Measurements from ENCODE around the gene DNER. TPM values are rescaled to one million over a fixed set of nuclear protein-coding genes. Genes with fewer than 3 reads are reported as not detected.

The DNER gene
- total RNA-seq, 4 donors from 2014 or later = 0.41 to 2.6 (median 1.2) TPM

DNA sequence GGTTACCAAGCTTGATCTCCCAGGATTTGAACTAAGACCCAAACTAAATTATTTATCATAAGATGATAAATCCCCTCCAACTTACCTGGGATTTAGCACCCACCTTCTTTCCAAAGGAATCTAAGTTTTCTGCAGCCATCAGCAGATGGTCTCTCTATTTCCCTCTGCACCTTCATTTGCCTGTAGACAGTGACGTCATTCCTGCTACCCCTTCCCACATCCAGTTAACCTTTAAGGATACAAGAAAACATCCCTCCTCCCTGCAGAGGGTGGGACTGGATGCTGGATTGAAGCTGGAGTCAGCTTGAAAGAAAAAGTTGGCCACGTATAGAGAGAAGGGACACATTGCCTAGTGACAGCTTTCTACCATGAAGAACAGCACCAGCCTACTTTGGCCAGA lies 3.7 kb upstream of the DNER start:
- H3K4me1 ChIP-seq = peaks cover 0 to 13% of the 10 kb centered on the region in 2 donors
- no peak overlapping the region for H3K4me3 ChIP-seq
- in situ Hi-C loops (cut with MboI; ENCODE audit: low sequenced_read_pairs in 4 of 4) (no loop called here), intact Hi-C loops (cut with DNase I; ENCODE audit: low total_unique reads) (no loop called here)
- H3K9me3 ChIP-seq = no peaks in the 10 kb centered on the region
- DNase-seq (no peak), ATAC-seq (no peak)
- H3K27me3 ChIP-seq = peaks cover 21 to 44% (median 28%) of the 10 kb centered on the region in 3 donors
- no peak for TF ChIP-seq POLR2A (IDR thresholded peaks at IDR 0.05)
- TF ChIP-seq, protein P1, sequence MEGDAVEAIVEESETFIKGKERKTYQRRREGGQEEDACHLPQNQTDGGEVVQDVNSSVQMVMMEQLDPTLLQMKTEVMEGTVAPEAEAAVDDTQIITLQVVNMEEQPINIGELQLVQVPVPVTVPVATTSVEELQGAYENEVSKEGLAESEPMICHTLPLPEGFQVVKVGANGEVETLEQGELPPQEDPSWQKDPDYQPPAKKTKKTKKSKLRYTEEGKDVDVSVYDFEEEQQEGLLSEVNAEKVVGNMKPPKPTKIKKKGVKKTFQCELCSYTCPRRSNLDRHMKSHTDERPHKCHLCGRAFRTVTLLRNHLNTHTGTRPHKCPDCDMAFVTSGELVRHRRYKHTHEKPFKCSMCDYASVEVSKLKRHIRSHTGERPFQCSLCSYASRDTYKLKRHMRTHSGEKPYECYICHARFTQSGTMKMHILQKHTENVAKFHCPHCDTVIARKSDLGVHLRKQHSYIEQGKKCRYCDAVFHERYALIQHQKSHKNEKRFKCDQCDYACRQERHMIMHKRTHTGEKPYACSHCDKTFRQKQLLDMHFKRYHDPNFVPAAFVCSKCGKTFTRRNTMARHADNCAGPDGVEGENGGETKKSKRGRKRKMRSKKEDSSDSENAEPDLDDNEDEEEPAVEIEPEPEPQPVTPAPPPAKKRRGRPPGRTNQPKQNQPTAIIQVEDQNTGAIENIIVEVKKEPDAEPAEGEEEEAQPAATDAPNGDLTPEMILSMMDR (IDR thresholded peaks at IDR 0.05 in 4 of 5, conservative IDR thresholded peaks at IDR 0.05 in 1 of 5) = no peak
- H3K27ac ChIP-seq = no peak overlapping the region
- H3K36me3 ChIP-seq = no peaks in the 10 kb centered on the region

DNA sequence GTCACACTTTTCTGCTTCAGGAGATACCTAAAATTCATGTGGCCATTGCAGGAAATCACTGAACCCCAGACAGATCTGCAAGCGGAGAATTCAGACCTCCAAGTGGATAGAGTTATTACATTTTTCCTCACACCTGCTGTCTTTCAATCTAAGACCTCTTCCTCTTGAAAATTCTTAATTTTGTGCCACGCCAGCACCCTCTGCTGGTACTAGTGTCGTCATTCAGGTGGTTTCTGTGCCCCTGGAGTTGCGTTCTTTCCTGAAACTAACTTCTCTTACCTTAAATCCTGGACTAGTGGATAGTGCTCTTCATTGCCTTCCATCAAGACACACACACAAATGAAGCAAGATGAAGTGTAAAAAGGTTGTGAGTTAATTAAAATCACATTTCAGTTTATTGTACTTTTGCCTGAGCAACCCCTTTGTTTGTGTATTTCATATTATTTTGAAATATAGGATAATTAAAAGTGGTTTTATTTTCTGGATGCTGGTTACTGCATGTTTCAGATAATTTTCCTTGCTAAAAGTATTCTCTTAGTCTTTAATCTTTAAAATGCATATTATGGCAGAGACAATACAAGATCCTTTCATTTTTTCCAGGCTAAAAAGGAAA lies 1.6 kb upstream of the DNER start:
- Histone ChIP-seq H3K4me3 (no peak overlapping the region), H3K27me3 (peaks cover 39 to 62% (median 46%) of the 10 kb centered on the region in 3 donors), H3K36me3 (no peaks in the 10 kb centered on the region), H3K4me1 (peaks cover 0 to 13% of the 10 kb centered on the region in 2 donors), H3K9me3 (no peaks in the 10 kb centered on the region), H3K27ac (no peak overlapping the region)
- intact Hi-C loops (cut with DNase I; ENCODE audit: low total_unique reads) (no loop called here), in situ Hi-C loops (cut with MboI; ENCODE audit: low sequenced_read_pairs in 4 of 4) (no loop called here)
- ATAC-seq (no peak), DNase-seq (no peak)
- no peak for TF ChIP-seq POLR2A (IDR thresholded peaks at IDR 0.05)
- TF ChIP-seq, protein P1 (IDR thresholded peaks at IDR 0.05 in 4 of 5, conservative IDR thresholded peaks at IDR 0.05 in 1 of 5) = no peak

DNA sequence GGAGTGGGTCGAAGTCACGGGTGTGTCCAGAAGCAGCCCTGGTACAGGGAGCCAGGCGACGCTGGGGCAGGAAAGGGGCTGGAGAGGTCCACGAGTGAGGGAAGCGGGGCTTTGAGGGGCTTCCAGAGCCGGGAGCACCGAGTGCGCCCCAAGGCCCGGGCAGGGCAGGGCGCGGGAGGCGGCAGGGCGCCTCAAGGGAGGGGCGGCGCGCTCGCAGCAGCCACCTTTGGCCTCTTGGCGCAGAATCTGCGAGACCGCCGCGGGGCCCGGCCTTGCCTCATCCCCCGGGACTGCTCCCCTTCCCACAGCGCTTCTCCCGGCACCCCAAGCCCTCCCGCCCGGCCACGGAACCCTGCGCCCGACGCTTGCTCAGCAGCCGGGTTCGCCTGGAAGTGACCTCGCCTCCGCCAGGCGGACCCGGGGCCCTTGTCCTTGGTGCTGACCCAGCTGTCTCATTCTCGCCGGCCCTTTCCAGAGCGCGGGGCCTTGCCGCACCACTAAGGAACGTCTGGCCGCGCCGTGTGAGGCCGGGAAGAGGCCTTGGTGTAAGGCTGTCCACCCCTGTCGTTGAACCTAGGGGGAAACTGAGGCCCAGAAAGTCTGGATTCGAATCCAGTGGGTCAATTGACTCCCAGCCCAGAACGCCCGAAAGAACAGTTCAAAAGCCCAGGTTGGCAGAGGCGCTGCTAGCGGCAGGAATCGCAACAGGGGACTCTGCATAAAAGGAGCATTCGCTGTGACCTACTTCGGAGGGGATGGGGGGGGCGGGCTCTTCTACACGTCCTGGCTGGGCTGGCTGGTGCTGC lies 584 bp upstream of the DNER start:
- in situ Hi-C loops (cut with MboI; ENCODE audit: low sequenced_read_pairs in 4 of 4) = no loop called here
- H3K9me3 ChIP-seq = no peaks in the 10 kb centered on the region
- H3K27me3 ChIP-seq = peaks cover 41 to 65% (median 52%) of the 10 kb centered on the region in 3 donors
- H3K4me1 ChIP-seq = peaks cover 0 to 13% of the 10 kb centered on the region in 2 donors
- H3K4me3 ChIP-seq = peak overlapping the region; percentile 30 to 49 (median 38)
- H3K36me3 ChIP-seq = no peaks in the 10 kb centered on the region
- no peak for TF ChIP-seq POLR2A (IDR thresholded peaks at IDR 0.05)
- H3K27ac ChIP-seq = no peak overlapping the region
- intact Hi-C loops (cut with DNase I; ENCODE audit: low total_unique reads) = no loop called here
- DNase-seq (no peak), ATAC-seq (peak; percentile 18 to 47)

DNA sequence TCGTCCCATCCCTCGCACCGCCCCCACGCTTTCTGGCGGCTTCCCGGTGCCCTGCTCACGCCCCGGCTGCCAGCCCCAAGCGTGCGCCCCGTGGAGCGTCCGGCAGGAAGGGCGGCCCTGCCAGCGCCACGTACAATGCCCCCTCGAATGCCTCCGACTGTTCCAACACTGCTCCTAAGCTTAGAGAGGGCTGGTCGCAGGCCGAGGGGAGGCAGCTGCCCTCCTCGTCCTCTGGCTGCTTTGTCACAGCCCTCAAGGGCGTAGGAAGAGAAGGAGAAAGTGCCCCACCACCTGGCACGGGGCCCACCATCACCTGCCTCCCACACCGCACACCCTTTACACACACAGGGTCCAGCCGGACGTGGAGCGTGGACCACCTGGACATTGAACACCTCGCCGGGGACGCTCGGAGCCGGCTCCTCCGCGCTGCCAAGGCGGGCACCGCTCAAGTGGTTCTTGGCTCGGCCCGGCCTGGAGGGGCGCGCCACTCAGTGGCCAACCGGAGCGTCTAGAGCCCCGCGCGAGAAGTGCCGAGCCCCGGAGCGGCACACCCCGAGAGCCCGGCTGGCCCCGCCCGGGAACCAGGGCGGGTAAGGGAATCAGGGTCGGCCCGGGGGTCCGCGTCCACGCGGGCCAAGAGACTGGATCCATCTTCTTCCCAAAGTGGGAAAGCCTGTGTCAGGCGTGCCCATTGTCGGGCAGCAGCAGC lies 830 bp downstream of the DNER start:
- DNase-seq (no peak), ATAC-seq (no peak)
- intact Hi-C loops (cut with DNase I; ENCODE audit: low total_unique reads) (no loop called here), in situ Hi-C loops (cut with MboI; ENCODE audit: low sequenced_read_pairs in 4 of 4) (no loop called here)
- H3K4me3 ChIP-seq = peak overlapping the region in 3 of 4 donors; percentile 22 to 35 (median 30)
- TF ChIP-seq, protein P1 (IDR thresholded peaks at IDR 0.05 in 4 of 5, conservative IDR thresholded peaks at IDR 0.05 in 1 of 5) = no peak
- TF ChIP-seq POLR2A (IDR thresholded peaks at IDR 0.05) = no peak
- H3K27me3 ChIP-seq = peaks cover 41 to 63% (median 52%) of the 10 kb centered on the region in 3 donors
- no peak overlapping the region for H3K27ac ChIP-seq
- no peaks in the 10 kb centered on the region for H3K36me3 ChIP-seq
- H3K4me1 ChIP-seq = peaks cover 0 to 13% of the 10 kb centered on the region in 2 donors
- H3K9me3 ChIP-seq = no peaks in the 10 kb centered on the region

DNA sequence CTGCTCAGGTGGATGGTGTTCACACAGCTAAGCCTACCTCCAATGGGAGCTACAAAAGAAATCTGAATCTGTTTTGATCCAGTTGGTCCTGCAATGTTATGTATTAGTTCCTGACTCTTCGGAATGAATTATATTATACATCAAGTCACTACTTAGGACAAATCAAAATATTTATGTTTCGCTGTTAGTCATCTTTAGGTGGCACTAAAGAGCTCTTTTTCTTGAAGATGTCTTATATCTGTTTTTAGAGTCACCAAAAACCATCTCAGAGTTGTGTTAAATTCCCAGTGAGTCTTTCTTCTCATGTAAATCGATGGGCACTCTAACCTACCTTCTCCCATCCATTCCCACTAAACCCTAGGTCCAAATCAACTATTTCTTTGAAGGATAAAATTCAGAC lies 2.2 kb downstream of the DNER start:
- Histone ChIP-seq H3K4me3 (no peak overlapping the region), H3K9me3 (no peaks in the 10 kb centered on the region), H3K27me3 (peaks cover 41 to 59% (median 52%) of the 10 kb centered on the region in 3 donors), H3K27ac (no peak overlapping the region), H3K36me3 (no peaks in the 10 kb centered on the region), H3K4me1 (peaks cover 0 to 13% of the 10 kb centered on the region in 2 donors)
- TF ChIP-seq, protein P1 (IDR thresholded peaks at IDR 0.05 in 4 of 5, conservative IDR thresholded peaks at IDR 0.05 in 1 of 5) = no peak
- no peak for TF ChIP-seq POLR2A (IDR thresholded peaks at IDR 0.05)
- intact Hi-C loops (cut with DNase I; ENCODE audit: low total_unique reads) (no loop called here), in situ Hi-C loops (cut with MboI; ENCODE audit: low sequenced_read_pairs in 4 of 4) (no loop called here)
- ATAC-seq (no peak), DNase-seq (no peak)

Data from gastrocnemius medialis (tissue), 4 donors.